Measurements from ENCODE around the gene HRH3.

- TF ChIP-seq CTCF (IDR thresholded peaks at IDR 0.05 in 4 of 5, conservative IDR thresholded peaks at IDR 0.05 in 1 of 5) (no peak), POLR2A (IDR thresholded peaks at IDR 0.05) (no peak)
Measured at GRCh38 chr20:62171245-62171644, 48.8 kb downstream of the HRH3 start.

Data from gastrocnemius medialis (tissue), 4 donors.